Measurements from ENCODE around the gene ASXL1. TPM values are rescaled to one million over a fixed set of nuclear protein-coding genes. Genes with fewer than 3 reads are reported as not detected.

Gene ASXL1
- polyA plus RNA-seq, 2 of the 4 experiments (the other 2 are of a cell fraction): 35.7 to 36.0 TPM

- DNase-seq (ENCODE audit: low read depth in 1 of 2, low spot score in 1 of 2): no peak
- POLR2A ChIA-PET: no interaction called here
These were observed 57.4 kb downstream of the ASXL1 start for GRCh38 chr20:32415494-32415893.

GRCh38 chr20:32416206-32416605, 58.1 kb downstream of the ASXL1 start:
- ATAC-seq: no peak
- ChIA-PET POLR2A (no interaction called here), CTCF (interaction anchor here (0.9 kb wide), 1 partner anchor 11 kb away, joined by 3 read pairs; no protein-coding TSS in a partner anchor)
- FAIRE-seq: no peak
- no peak for DNase-seq (ENCODE audit: low read depth in 1 of 2, low spot score in 1 of 2)
- H3K9me3 ChIP-seq: no peaks in the 10 kb centered on the region
- H3K27ac ChIP-seq: no peak overlapping the region
- H3K4me1 ChIP-seq: peaks cover 14% of the 10 kb centered on the region; the same call in 2 of the 3 replicates
- WGBS (ENCODE audit: missing lambda C conversion rate): 80% methylated on average over 2 of the region's 2 CpGs
- no peak overlapping the region for H3K4me3 ChIP-seq
- no peak overlapping the region for H3K4me2 ChIP-seq
- TF ChIP-seq HEYL (CRISPR knock-in tag; IDR thresholded peaks at IDR 0.05) (no peak), NR3C1 (IDR thresholded peaks at IDR 0.05) (no peak), PBX3 (IDR thresholded peaks at IDR 0.05) (no peak), RNF2 (IDR thresholded peaks at IDR 0.05; ENCODE audit: borderline replicate concordance, low read depth) (no peak), CHD2 (IDR thresholded peaks at IDR 0.05; ENCODE audit: low read length, partially characterized antibody) (no peak), RAD21 (conservative IDR thresholded peaks at IDR 0.05 in 1 of 2, IDR thresholded peaks at IDR 0.05 in 1 of 2) (no peak), NPAS2 (CRISPR knock-in tag; IDR thresholded peaks at IDR 0.05; ENCODE audit: borderline replicate concordance) (no peak), POLR2AphosphoS2 (conservative IDR thresholded peaks at IDR 0.05; ENCODE audit: low read length) (no peak), HDAC2 (IDR thresholded peaks at IDR 0.05) (no peak), GATA3 (IDR thresholded peaks at IDR 0.05; ENCODE audit: borderline replicate concordance) (no peak), EHMT2 (IDR thresholded peaks at IDR 0.05; ENCODE audit: low read depth) (no peak), MYC (IDR thresholded peaks at IDR 0.05; ENCODE audit: borderline replicate concordance, low read length) (no peak)
- TF ChIP-seq, protein P1, sequence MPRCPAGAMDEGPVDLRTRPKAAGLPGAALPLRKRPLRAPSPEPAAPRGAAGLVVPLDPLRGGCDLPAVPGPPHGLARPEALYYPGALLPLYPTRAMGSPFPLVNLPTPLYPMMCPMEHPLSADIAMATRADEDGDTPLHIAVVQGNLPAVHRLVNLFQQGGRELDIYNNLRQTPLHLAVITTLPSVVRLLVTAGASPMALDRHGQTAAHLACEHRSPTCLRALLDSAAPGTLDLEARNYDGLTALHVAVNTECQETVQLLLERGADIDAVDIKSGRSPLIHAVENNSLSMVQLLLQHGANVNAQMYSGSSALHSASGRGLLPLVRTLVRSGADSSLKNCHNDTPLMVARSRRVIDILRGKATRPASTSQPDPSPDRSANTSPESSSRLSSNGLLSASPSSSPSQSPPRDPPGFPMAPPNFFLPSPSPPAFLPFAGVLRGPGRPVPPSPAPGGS (IDR thresholded peaks at IDR 0.05): no peak
- TF ChIP-seq, protein P2, sequence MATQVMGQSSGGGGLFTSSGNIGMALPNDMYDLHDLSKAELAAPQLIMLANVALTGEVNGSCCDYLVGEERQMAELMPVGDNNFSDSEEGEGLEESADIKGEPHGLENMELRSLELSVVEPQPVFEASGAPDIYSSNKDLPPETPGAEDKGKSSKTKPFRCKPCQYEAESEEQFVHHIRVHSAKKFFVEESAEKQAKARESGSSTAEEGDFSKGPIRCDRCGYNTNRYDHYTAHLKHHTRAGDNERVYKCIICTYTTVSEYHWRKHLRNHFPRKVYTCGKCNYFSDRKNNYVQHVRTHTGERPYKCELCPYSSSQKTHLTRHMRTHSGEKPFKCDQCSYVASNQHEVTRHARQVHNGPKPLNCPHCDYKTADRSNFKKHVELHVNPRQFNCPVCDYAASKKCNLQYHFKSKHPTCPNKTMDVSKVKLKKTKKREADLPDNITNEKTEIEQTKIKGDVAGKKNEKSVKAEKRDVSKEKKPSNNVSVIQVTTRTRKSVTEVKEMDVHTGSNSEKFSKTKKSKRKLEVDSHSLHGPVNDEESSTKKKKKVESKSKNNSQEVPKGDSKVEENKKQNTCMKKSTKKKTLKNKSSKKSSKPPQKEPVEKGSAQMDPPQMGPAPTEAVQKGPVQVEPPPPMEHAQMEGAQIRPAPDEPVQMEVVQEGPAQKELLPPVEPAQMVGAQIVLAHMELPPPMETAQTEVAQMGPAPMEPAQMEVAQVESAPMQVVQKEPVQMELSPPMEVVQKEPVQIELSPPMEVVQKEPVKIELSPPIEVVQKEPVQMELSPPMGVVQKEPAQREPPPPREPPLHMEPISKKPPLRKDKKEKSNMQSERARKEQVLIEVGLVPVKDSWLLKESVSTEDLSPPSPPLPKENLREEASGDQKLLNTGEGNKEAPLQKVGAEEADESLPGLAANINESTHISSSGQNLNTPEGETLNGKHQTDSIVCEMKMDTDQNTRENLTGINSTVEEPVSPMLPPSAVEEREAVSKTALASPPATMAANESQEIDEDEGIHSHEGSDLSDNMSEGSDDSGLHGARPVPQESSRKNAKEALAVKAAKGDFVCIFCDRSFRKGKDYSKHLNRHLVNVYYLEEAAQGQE (IDR thresholded peaks at IDR 0.05): no peak

More at GRCh38 chr20:32415494-32415893, 57.4 kb downstream of the ASXL1 start:
- Histone ChIP-seq H3K4me1 (peaks cover 8% of the 10 kb centered on the region; the same call in 1 of the 3 replicates), H3K27ac (no peak overlapping the region), H3K4me3 (no peak overlapping the region), H3K4me2 (no peak overlapping the region), H3K9me3 (no peaks in the 10 kb centered on the region)
- 84% methylated on average over 2 of the region's 2 CpGs for WGBS (ENCODE audit: missing lambda C conversion rate)
- CTCF ChIA-PET: no interaction called here
- TF ChIP-seq GATA3 (IDR thresholded peaks at IDR 0.05; ENCODE audit: borderline replicate concordance) (no peak), SMC3 (IDR thresholded peaks at IDR 0.05) (no peak), ESRRA (IDR thresholded peaks at IDR 0.05; ENCODE audit: borderline replicate concordance, low read length) (no peak), MAFK (IDR thresholded peaks at IDR 0.05; ENCODE audit: partially characterized antibody) (peak; percentile 67)
- TF ChIP-seq, protein P2 (IDR thresholded peaks at IDR 0.05): no peak
- no peak for FAIRE-seq
- no peak for ATAC-seq
